RPMI7951 (cell line): ENCODE measurements around the gene POU3F3. TPM values are rescaled to one million over a fixed set of nuclear protein-coding genes. Genes with fewer than 3 reads are reported as not detected.

ENCODE experiments used
- DNase-seq: peaks from one replicate; pipeline ENCODE4 v3.0.0-alpha.2; 2012; ENCODE audit warnings: low read depth
- total RNA-seq: library from RNA; depleted of rRNA; stranded (reverse); fragments of >200 nt; shearing (Covaris generic); gene quantifications from 2 replicates; pipeline ENCODE4 v1.2.3, GENCODE V29; 2014

Gene POU3F3
- total RNA-seq, 1 experiment from 2014 or later, result not detected

GRCh38 chr2:104860451-104860790 is 6.5 kb downstream of the POU3F3 start:
- DNase-seq, result no peak

DNA sequence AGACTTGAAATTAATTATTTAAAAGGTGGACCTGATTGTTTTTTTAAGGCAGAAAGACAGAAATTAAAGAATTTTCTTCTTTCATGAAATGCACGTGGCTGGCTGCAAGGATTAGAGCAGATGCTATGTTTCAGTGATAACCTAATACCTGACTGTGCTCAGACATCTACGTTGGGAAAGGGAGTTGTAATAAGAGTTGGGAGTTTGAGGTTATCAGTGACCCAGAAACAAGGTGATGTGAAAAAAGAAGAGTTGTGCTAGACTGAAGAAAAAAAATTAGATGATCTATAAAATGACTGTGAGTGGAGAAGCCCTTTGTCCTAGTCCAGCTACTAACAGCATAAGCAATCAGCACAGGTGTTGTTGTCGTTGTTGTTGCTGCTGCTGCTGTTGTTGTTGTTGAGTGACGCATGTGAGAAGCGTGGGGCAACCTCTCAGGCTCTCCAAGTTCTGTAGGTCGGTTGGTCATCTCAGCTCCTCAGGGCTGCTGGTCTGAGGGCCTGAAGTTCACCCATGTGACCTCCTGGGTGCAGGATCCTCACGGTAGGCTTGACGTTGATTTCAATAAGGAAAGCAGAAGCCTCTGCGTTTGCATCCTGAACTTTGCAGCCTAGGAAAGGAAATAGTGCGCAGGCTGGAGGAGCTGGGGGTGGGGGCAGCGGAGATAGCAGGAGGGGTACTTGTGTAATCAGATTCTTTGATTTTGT is 7.6 kb downstream of the POU3F3 start:
- DNase-seq, result no peak

DNA sequence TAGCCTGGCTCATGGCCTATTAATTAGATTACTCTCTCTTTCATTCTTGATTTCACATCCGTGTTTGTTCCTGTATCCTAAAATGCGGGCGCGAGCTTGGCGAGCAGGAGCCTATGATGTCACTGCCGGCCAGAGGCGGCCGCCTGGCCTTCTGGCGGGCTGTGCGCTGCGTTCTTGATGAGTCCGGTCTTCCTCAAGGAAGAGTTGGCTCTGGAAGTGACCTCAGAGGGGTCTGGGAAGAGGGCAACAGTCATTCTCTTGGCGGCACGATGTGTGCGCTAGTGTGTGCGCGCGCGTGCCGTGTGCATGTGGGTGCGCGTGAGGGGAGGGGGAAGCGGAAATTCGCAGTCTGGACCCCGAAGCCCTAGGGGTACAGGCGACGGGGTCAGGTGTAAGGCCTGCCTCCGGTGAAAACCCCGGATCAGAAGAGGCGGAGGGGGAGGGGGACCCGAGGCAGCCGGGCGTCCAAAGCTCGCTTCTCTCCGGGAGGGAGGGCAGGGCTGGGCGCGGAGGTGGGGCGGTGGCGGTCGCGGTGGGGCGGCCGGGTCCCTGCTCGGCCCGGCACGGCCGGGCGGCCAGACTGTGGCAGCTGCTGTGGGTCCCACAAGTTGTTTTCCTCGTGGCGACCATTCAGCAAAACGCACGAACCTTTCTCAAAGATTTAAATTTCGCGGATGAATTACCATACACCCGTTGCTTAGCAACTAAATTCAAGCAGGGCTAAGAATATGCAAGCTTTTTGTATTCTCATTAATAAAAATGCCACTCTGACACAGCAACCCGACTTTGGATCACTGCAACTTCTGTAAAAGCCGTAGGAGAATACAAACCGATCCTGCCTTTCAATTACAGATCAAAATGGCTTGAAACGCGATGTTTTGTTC is 8.4 kb downstream of the POU3F3 start:
- no peak for DNase-seq

- no peak for DNase-seq
These were observed 9.2 kb downstream of the POU3F3 start for GRCh38 chr2:104863146-104863467.

- DNase-seq, result no peak
These were observed 9.8 kb downstream of the POU3F3 start for GRCh38 chr2:104863468-104864279.

DNA sequence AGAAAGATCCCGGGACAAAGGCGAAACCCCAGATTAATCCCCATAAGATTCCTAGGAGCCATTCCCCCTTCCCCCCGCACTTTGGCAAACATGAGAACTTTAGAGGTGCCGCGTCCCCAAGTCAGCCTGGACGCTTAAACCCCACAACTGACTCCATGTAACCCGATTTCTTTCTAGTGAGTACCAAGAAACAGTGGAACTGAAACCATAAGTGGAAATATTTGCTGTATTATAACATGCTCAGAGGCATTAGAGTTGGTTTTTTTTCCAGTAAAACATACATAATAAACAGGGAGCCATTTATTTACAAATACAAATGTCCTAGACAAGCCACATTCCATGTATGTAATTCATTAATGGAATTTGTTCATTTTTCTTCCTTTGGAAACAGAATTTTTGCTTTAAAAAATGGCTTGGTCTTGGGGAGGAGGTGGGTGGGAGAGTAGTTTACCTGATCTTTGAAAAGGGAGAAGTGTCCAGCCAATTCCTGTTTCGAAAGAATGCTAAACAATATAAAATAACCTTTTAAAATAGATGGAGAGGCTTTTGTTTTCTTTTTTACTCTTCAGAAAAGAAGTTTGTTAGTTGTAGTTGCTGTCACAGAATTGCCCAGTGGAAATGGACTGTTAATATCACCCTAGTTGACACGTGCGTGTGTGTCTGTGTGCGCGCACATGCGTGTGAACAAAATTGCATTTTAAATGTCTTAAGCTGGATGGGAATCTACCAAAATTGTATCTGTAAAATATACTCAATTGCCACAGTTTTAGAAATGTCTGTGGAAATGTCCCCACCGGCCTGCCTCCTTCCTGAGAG is 10.6 kb downstream of the POU3F3 start:
- no peak for DNase-seq

DNA sequence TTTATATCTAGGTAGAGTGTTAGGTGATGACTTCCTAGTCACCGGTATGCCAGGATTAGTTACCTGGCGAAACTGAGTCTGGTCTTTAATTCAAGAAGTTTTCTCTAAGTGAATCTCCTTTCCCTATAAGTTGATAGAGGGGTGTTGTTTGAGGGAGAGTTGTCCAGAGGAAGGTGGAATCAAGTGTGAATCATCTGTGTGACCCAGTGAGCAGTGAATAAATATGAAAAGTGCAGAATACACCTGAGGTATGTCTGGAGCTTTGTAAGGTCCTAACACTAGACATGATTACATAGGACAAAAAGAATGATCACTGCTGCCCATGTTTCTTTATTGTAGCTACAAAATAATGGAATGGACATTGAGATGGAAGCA is 11.2 kb downstream of the POU3F3 start:
- no peak for DNase-seq

GRCh38 chr2:104866122-104866864 is 12.4 kb downstream of the POU3F3 start:
- no peak for DNase-seq

DNA sequence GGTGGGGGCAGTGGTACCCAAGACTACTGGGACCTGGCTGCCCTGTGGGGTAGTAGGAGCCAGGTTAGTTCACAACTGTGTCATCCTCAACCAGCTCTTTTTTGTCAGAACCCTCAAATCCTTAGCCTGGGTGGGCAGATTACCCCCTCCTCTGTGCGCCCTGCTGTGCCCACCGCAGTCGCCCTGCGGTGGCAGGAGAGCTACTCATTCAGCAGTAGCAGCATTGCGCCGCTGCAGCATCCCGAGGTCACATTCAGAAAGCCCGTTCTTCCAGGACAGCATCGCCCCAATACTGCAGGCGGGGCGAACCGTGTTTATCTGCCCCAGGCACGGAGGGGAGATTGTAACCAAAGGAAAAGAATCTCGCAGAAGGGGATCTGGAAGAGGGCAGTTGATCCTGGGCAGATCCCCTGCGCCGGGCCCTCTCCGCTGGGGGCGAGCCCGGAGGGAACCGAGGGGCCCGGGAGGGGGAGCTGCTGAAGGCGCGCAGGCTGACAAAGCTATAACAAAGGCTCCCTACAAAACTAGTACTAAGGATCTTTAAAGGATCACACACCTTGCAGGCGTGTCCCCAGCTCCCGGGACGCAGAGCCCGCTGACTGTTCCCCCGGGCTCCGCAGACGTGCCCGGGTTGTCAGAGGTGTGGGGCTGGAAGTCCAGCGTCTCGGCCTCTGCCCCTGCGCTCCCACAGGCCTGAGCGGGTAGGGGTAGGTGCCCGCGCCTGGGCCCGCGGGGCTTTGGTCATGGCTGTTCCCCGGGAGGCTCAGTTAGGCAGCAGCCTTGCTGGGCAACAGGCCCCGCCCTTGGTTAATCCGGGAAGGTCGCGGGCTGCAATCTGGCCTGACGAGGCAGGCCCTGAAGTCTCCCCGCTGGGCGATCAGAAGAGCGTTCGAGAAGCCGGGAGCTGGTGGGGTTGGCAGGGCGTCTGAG is 13.2 kb downstream of the POU3F3 start:
- no peak for DNase-seq

DNA sequence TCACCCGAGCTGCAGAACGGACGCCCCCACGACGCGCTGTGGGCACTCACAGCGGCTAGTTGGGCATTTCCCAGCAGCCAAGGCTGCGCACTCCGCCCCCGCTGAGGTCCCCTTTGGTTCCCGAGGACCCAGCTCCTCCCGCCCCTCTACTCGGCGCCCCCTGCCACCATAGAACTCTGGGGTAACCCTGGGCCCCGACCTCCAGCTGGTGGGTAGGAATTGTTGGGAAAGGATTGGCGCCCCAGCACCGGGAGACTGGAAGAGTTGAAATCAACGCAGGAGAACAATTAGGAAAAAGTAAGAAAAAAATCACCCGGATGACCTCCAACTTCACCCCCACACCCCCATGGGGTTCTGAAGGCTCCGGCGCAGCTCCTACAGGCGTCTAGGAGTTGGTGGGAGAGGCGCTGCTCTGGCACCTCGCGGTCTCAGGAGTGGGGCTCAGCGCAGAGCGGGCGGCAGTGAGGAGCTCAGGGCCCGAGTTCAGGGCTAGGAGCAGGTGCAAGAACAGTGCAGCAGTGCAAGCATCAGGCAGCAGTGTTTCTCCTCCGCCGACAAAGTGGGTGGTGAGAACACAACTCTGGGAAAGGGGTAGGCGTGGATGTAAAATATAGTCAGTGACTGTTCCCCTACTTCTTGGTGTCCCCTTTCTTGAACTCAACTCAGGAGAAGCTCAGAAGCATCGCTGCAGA is 14.0 kb downstream of the POU3F3 start:
- DNase-seq, result no peak

GRCh38 chr2:104868505-104868866 is 14.6 kb downstream of the POU3F3 start:
- DNase-seq, result no peak

GRCh38 chr2:104870100-104870975 is 16.4 kb downstream of the POU3F3 start:
- no peak for DNase-seq

- DNase-seq, result no peak
These were observed 17.7 kb downstream of the POU3F3 start for GRCh38 chr2:104871649-104871971.

- no peak for DNase-seq
These were observed 18.3 kb downstream of the POU3F3 start for GRCh38 chr2:104871972-104872865.

GRCh38 chr2:104872866-104873688 is 19.2 kb downstream of the POU3F3 start:
- peak; percentile 47 for DNase-seq

GRCh38 chr2:104873689-104874054 is 19.8 kb downstream of the POU3F3 start:
- no peak for DNase-seq

DNA sequence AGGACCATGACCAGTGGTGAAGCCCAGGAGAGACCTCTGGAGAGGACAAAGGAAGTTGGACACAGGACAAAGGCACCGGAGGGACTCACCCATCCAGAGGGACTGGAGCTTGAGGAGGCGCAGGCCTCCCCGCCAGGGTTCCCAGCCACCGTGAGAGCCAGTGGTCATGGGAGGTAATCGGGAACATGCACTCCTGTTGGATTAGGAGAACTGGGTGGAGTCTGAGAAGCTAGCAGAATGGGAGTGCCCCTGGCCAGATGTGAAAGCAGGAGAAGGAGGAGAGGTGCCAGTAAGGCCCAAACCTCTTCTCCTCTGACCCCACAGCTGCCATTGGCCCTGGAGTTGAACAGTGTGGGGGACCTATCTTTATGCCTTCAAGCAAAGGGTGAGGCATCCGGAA is 20.3 kb downstream of the POU3F3 start:
- DNase-seq, result no peak
